GM18498 (cell line): ENCODE measurements around the gene VIL1.

Experiments
- ATAC-seq: cut with Tn5 transposase; IDR thresholded peaks from one replicate; pipeline ENCODE4 v1.9.1; 2021; ENCODE audit warnings: mild to moderate bottlenecking, moderate library complexity; ENCODE audit not compliant: unreplicated experiment

VIL1 gene

DNA sequence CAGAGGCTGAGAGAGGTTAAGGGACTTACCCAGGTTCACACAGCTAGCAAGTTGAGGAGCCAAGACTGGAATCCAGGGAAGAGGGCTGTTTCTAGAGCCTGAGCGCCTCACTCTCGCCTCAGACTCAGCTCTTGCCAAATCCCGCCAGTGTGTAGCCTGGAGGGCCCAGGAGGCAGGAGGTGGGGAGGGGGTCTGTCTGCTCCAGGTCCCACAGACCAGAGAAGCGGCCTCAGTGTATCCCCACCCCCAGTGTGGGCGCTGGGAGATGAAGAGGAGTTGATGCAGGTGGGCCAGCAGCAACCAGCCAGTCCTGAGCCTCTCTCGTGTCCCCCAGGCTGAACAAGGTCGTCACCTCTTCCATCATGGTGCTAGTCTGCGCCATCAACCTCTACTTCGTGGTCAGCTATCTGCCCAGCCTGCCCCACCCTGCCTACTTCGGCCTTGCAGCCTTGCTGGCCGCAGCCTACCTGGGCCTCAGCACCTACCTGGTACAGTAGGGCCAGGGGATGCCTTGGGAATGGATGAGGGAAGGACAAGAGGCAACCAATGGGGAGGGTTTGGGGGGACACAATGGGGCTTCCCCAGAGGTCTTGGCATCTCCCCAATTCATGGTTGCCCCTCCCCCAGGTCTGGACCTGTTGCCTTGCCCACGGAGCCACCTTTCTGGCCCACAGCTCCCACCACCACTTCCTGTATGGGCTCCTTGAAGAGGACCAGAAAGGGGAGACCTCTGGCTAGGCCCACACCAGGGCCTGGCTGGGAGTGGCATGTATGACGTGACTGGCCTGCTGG is 24.4 kb upstream of the VIL1 start:
- no peak for ATAC-seq

- ATAC-seq: no peak
These were observed 23.9 kb upstream of the VIL1 start for GRCh38 chr2:218395090-218395444.

- no peak for ATAC-seq
These were observed 23.5 kb upstream of the VIL1 start for GRCh38 chr2:218395456-218395825.

DNA sequence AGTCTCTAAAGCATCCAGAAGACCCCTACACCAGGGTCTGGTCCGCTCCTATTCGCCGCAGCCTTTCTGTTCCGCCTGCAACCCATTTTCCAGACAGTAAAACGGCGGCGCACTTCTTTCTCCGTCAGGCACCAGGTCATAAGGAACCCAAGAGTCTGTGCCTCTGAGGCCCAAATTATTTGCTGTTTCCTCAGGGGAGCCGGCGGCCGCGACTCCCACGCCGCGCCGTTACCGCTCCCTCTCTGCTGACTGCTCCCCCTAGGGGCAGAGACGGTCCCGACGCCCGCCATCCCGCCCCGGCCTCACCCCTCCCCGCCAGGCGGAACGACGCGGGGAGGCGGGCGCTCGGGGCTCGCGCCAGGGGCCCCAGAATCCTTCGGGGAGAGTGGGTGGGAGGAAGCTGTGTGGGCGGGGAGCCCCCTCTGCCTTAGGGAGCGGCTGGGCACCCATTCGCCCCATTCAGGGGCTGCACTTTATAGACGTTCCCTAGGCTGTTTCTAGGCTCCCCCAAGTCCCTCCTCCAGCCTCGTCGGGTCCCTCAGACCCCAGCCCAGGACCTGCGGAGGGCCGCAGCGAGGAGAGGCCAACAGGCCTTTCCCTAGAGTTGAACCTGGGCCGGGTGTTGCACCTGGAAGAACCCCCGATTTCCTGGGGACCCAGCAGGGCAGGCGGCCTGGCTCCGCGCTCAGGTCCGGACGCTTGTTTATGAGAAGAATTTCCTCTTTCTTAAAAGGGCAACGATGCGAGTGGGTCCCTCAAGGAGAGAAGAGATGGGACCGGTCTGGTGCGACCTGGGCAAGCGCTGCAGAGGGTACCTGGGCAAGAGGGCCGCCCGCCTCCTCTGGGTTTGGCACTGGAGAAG is 22.9 kb upstream of the VIL1 start:
- ATAC-seq: peak; percentile 58

DNA sequence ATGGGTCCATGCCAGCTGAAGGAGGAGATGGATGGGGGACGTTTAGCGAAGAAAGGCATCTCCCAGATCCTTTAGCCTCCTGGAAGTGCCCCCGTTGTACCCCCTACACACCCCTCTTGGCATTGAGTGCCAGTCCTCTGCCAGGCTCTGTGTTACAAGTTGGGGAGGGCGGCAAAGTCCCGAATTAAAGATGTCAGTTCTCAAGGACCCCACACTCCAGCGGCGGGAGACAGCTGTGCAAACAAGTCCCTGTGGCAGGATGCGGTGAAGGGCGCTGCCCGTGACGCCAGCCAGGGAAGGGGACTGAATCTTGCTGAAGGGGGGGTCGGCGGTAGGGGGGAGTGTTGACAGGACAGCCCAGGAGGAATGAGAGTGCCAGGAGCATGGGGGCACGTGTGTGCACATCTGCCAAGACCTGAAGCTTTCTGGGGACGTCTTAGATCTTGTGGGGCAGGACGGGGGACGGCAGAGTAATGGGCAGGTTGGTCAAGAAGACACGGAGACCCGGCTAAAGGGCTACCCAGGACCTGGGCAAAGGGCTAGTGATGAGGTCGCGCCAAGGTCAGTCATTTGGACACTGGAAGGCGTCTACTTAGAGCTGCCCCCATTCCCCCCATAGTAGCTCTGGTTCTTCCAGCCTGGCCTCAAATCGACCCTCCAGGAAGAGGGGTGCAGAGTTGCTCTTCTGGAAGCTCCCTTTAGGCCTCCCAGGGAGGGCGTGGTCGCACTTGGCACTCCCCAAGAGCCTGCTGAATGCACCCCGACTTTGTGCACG is 22.0 kb upstream of the VIL1 start:
- no peak for ATAC-seq

DNA sequence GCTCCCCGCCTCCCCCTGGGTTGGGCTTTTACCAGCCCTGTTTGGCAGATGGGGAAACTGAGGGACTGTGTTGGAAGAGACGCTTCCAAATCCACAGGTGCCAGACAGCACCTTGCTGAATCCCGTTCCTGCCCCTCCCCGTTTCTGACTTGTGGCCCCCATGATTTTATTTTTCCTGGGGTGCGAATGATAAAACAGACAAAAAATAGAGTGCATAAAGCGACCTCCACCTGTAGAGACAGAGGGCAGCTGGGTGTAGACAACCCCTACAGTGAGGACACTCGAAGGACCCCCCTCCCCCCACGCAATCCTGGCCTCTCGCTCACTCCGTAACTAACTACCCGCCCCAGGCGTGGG is 21.5 kb upstream of the VIL1 start:
- no peak for ATAC-seq

- peak; percentile 17 for ATAC-seq
These were observed 21.0 kb upstream of the VIL1 start for GRCh38 chr2:218397820-218398436.

- ATAC-seq: peak; percentile 24
These were observed 20.2 kb upstream of the VIL1 start for GRCh38 chr2:218398437-218399390.

GRCh38 chr2:218399391-218400166 is 19.3 kb upstream of the VIL1 start, which contains the start of gene CTDSP1:
TSS of gene CTDSP1 (plus strand) at chr2:218399868. CDS start at chr2:218400091, 223 bp downstream.
- ATAC-seq: peak; percentile 44

- ATAC-seq: no peak
These were observed 18.6 kb upstream of the VIL1 start for GRCh38 chr2:218400167-218400929.

DNA sequence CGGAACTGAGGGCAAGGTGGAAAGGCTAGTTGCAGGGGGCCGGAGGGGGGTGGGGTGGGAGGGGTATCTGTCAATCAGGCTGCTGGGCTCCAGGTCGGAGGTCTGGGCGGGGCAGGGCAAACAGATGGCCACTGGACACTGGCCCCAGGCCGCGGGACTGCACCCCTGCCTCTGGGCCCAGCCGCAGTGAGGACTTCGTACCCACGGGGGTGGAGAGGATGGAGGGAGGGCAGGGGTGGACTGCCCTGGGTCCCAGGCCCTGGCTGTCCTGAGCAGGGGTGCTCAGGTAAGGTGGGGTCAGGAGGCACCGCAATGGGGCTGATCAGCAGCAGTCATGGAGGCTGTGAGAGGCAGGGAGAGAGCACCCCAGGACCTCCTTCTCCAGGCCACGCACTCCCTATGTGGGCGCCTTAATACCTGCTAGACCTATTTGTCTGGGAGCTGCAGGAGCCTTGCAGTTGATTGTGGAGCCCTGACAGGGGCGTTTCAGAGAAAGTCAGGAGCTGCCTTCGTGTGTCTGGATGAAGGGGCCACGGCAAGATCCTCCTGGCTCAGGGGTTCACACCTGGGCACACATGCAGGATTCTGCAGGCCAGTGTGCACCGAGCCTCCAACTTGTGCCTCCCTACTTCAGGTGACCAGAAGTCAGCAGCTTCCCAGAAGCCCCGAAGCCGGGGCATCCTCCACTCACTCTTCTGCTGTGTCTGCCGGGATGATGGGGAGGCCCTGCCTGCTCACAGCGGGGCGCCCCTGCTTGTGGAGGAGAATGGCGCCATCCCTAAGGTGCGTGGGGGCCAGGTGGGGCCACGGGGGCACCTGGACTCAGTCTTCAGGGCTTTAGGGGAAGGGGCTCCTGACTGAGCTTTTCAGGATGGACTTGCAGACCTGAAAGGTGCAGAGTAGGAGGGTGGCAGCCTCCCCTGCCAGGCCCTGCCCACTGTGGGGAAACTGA is 17.7 kb upstream of the VIL1 start:
- ATAC-seq: no peak

DNA sequence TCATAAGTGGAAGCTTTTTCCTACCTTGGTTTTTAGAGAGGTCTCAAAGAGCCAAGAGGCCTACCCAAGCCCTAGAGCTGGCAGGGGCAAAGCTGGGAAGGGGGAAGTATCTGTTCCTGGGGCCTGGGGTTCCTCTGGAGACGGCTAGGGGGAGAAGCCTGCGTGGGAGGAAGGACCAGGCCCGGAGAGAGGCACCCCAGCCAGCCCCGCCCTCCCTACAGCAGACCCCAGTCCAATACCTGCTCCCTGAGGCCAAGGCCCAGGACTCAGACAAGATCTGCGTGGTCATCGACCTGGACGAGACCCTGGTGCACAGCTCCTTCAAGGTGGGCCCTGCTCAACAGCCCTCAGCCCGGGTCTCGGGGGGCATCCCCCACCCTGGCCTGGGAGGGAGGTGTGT is 17.0 kb upstream of the VIL1 start:
- ATAC-seq: no peak

DNA sequence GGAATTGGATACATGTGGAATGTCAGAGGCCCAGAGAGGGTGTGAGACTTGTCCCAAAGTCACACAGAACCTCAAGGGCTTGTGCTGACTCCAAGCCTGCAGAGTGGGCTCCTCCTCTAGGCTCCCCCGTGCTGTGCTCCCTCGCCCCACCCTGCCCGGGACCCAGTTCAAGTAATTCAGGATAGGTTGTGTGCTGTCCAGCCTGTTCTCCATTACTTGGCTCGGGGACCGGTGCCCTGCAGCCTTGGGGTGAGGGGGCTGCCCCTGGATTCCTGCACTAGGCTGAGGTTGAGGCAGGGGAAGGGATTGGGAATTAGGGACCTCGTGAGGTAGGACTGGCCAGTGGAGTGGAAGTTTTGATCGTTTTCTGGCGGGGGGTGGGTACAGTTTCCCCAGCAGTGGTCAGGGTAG is 16.4 kb upstream of the VIL1 start:
- ATAC-seq: no peak

DNA sequence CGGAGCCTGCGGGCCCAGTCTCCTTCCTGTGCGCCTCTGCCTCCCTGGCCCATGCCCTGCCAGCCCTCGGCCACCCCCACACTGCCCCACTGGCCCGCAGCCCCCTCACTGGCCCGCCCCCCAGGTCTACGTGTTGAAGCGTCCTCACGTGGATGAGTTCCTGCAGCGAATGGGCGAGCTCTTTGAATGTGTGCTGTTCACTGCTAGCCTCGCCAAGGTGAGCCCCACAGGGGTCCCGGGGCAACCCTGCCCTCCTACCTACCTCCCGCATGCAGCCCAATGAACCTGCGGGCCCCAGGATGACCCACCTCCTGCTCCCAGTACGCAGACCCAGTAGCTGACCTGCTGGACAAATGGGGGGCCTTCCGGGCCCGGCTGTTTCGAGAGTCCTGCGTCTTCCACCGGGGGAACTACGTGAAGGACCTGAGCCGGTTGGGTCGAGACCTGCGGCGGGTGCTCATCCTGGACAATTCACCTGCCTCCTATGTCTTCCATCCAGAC is 16.0 kb upstream of the VIL1 start:
- ATAC-seq: no peak

GRCh38 chr2:218403810-218404209 is 15.1 kb upstream of the VIL1 start:
- ATAC-seq: no peak

DNA sequence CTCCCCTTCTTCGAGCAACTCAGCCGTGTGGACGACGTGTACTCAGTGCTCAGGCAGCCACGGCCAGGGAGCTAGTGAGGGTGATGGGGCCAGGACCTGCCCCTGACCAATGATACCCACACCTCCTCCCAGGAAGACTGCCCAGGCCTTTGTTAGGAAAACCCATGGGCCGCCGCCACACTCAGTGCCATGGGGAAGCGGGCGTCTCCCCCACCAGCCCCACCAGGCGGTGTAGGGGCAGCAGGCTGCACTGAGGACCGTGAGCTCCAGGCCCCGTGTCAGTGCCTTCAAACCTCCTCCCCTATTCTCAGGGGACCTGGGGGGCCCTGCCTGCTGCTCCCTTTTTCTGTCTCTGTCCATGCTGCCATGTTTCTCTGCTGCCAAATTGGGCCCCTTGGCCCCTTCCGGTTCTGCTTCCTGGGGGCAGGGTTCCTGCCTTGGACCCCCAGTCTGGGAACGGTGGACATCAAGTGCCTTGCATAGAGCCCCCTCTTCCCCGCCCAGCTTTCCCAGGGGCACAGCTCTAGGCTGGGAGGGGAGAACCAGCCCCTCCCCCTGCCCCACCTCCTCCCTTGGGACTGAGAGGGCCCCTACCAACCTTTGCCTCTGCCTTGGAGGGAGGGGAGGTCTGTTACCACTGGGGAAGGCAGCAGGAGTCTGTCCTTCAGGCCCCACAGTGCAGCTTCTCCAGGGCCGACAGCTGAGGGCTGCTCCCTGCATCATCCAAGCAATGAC is 14.4 kb upstream of the VIL1 start:
- no peak for ATAC-seq
